Nephron progenitor cell (in vitro differentiated cells): ENCODE data around the gene PTPRD.
A peak's percentile ranks its signal among the peaks of the same experiment; 100 is the strongest.

Experiments used
- DNase-seq: peaks from one replicate; pipeline ENCODE4 v3.0.0; 2021
- H3K27ac Mint-ChIP-seq: 2 replicates; pipeline ENCODE4 v1.8.0; 2021; ENCODE audit warnings: mild to moderate bottlenecking, moderate library complexity, mixed read lengths
- H3K27me3 Mint-ChIP-seq: 2 replicates; pipeline ENCODE4 v1.8.0; 2021; ENCODE audit warnings: mild to moderate bottlenecking, low read depth, mixed read lengths; ENCODE audit not compliant: poor library complexity
- H3K36me3 Mint-ChIP-seq: 2 replicates; pipeline ENCODE4 v1.8.0; 2021; ENCODE audit warnings: low read depth, mixed read lengths
- H3K4me1 Mint-ChIP-seq: 2 replicates; pipeline ENCODE4 v1.8.0; 2021; ENCODE audit warnings: mixed read lengths
- H3K4me3 Mint-ChIP-seq: 2 replicates; pipeline ENCODE4 v1.8.0; 2021; ENCODE audit warnings: mild to moderate bottlenecking, moderate library complexity, mixed read lengths
- H3K9me3 Mint-ChIP-seq: 2 replicates; pipeline ENCODE4 v1.8.0; 2021; ENCODE audit warnings: mild to moderate bottlenecking, moderate library complexity, mixed read lengths
- CTCF ChIP-seq: fragments of 200-600 bp; sonication (generic); IDR thresholded peaks from 2 replicates; pipeline ENCODE4 v1.5.0; 2021; ENCODE audit warnings: antibody characterized with exemption

Gene PTPRD

GRCh38 chr9:8764051-8764450, 1848.8 kb downstream of the PTPRD start:
- Mint-ChIP-seq H3K4me1 (peaks cover 57% of the 10 kb centered on the region), H3K4me3 (no peak overlapping the region), H3K9me3 (peaks cover 10% of the 10 kb centered on the region), H3K27ac (no peak overlapping the region), H3K27me3 (no peaks in the 10 kb centered on the region), H3K36me3 (peaks cover 33% of the 10 kb centered on the region)
- TF ChIP-seq CTCF: no peak
- no peak for DNase-seq

- Mint-ChIP-seq H3K4me1 (peaks cover 64% of the 10 kb centered on the region), H3K9me3 (peaks cover 15% of the 10 kb centered on the region)
- DNase-seq: peak; percentile 23
Measured at GRCh38 chr9:8762479-8763085, 1850.2 kb downstream of the PTPRD start.

GRCh38 chr9:8760000-8760767, 1852.6 kb downstream of the PTPRD start:
- Mint-ChIP-seq H3K4me1 (peaks cover 61% of the 10 kb centered on the region), H3K27ac (peak overlapping the region; percentile 89), H3K9me3 (peaks cover 22% of the 10 kb centered on the region), H3K36me3 (peaks cover 35% of the 10 kb centered on the region), H3K4me3 (peak overlapping the region; percentile 38), H3K27me3 (no peaks in the 10 kb centered on the region)
- DNase-seq: peak; percentile 39
- TF ChIP-seq CTCF: no peak

More at GRCh38 chr9:8762479-8763085, 1850.2 kb downstream of the PTPRD start:
- H3K27me3 Mint-ChIP-seq: no peaks in the 10 kb centered on the region
- peak overlapping the region; percentile 93 for H3K27ac Mint-ChIP-seq
- peak overlapping the region; percentile 36 for H3K4me3 Mint-ChIP-seq
- H3K36me3 Mint-ChIP-seq: peaks cover 41% of the 10 kb centered on the region
- TF ChIP-seq CTCF: no peak

GRCh38 chr9:8757881-8758280, 1854.9 kb downstream of the PTPRD start:
- Mint-ChIP-seq H3K4me3 (no peak overlapping the region), H3K9me3 (peaks cover 42% of the 10 kb centered on the region), H3K27me3 (no peaks in the 10 kb centered on the region), H3K27ac (no peak overlapping the region), H3K4me1 (peaks cover 46% of the 10 kb centered on the region), H3K36me3 (peaks cover 56% of the 10 kb centered on the region)
- DNase-seq: no peak
- TF ChIP-seq CTCF: no peak

GRCh38 chr9:8754751-8755150, 1858.1 kb downstream of the PTPRD start:
- DNase-seq: no peak
- H3K36me3 Mint-ChIP-seq: peaks cover 57% of the 10 kb centered on the region
- H3K4me3 Mint-ChIP-seq: no peak overlapping the region
- no peaks in the 10 kb centered on the region for H3K27me3 Mint-ChIP-seq
- peaks cover 41% of the 10 kb centered on the region for H3K4me1 Mint-ChIP-seq
- H3K27ac Mint-ChIP-seq: no peak overlapping the region
- TF ChIP-seq CTCF: no peak
- peaks cover 38% of the 10 kb centered on the region for H3K9me3 Mint-ChIP-seq
